ENCODE data around the gene AQR. TPM values are rescaled to one million over a fixed set of nuclear protein-coding genes. Genes with fewer than 3 reads are reported as not detected.

Gene AQR
- total and polyA plus RNA-seq, 2 of the 13 experiments (the other 11 are each of a cell fraction or from before 2014, with no cell fraction given) = 18.7 to 31.3 TPM

DNA sequence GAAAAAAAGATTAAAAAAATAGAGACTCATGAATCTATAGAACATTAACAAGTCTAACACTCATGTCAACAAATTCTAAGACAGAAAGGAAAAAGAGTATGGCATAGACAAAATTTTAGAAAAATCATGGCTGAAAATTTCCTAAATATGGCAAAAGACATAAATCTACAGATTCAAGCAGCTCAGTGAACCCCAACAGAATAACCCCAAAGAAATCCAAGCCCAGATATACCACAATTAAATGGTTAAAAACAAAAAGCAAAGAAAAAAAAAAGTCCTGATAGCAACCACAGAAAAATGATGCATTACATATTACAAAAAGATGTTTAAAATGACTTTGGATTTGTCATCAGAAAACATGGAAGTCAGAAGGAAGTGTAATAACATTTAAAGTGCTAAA lies 75.6 kb downstream of the AQR start (continued):
- TF ChIP-seq RAD21 (CRISPR knock-in tag; IDR thresholded peaks at IDR 0.05) (no peak), HOXA7 (CRISPR knock-in tag; IDR thresholded peaks at IDR 0.05) (no peak), ZNF556 (CRISPR knock-in tag; IDR thresholded peaks at IDR 0.05; ENCODE audit: borderline replicate concordance) (no peak), TEAD3 (CRISPR knock-in tag; optimal IDR thresholded peaks at IDR 0.05; ENCODE audit: borderline replicate concordance) (no peak), HNRNPUL1 (IDR thresholded peaks at IDR 0.05; ENCODE audit: low read depth, low read length) (no peak)
- TF ChIP-seq, protein P1, sequence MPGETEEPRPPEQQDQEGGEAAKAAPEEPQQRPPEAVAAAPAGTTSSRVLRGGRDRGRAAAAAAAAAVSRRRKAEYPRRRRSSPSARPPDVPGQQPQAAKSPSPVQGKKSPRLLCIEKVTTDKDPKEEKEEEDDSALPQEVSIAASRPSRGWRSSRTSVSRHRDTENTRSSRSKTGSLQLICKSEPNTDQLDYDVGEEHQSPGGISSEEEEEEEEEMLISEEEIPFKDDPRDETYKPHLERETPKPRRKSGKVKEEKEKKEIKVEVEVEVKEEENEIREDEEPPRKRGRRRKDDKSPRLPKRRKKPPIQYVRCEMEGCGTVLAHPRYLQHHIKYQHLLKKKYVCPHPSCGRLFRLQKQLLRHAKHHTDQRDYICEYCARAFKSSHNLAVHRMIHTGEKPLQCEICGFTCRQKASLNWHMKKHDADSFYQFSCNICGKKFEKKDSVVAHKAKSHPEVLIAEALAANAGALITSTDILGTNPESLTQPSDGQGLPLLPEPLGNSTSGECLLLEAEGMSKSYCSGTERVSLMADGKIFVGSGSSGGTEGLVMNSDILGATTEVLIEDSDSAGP (CRISPR knock-in tag; IDR thresholded peaks at IDR 0.05; ENCODE audit: borderline replicate concordance) = no peak

GRCh38 chr15:34892963-34893591 lies 76.5 kb downstream of the AQR start:
- no peaks in the 10 kb centered on the region for H3K27me3 ChIP-seq (ENCODE audit: control insufficient read depth in 1 of 2, insufficient read depth in 2 of 2, low read length in 2 of 2)
- no peak overlapping the region for H2AFZ ChIP-seq (ENCODE audit: low read length)
- H3K27ac ChIP-seq (ENCODE audit: extremely low read length, insufficient read depth, low read length) = no peak overlapping the region
- FAIRE-seq = no peak
- ChIA-PET POLR2A (no interaction called here), CTCF (ENCODE audit: low intra/inter-chr PET ratio, low total read pairs) (no interaction called here)
- no peaks in the 10 kb centered on the region for H4K20me1 ChIP-seq (ENCODE audit: insufficient read depth, low read length)
- no peaks in the 10 kb centered on the region for H3K79me2 ChIP-seq (ENCODE audit: insufficient read depth, low read length)
- no peak for DNase-seq (ENCODE audit: low spot score)
- no peak overlapping the region for H3K9ac ChIP-seq (ENCODE audit: insufficient read depth, low read depth, low read length)
- intact Hi-C loops (cut with micrococcal nuclease; ENCODE audit: unreplicated experiment) = no loop called here
- 99% methylated on average over 7 of the region's 7 CpGs for WGBS (ENCODE audit: low lambda C conversion rate)
- no peak overlapping the region for H3K4me2 ChIP-seq (ENCODE audit: low read depth, low read length)
- H3K4me1 ChIP-seq (ENCODE audit: insufficient read depth, low read length) = no peaks in the 10 kb centered on the region
- peaks cover 12% of the 10 kb centered on the region; the same call in 1 of the 2 replicates for H3K9me3 ChIP-seq (ENCODE audit: low read length)
- H3K4me3 ChIP-seq (replicated peaks in 1 of 3; ENCODE audit: insufficient read depth in 1 of 3, low read depth in 2 of 3, low read length in 3 of 3) = no peak overlapping the region
- no TSS peak for BruUV-seq (replicated peaks)
- peaks cover 9 to 54% of the 10 kb centered on the region in 2 experiments; a peak in 4 of 5 replicates for H3K36me3 ChIP-seq (replicated peaks in 1 of 2; ENCODE audit: control insufficient read depth in 1 of 2, insufficient read depth in 2 of 2, low read length in 2 of 2)
- in situ Hi-C loops (cut with HindIII; ENCODE audit: extremely low pct_ligation_motif_present, low pct_unique_long_range_greater_than_20kb) = no loop called here
- ATAC-seq = no peak
- no peak for TF ChIP-seq MIER3 (CRISPR knock-in tag; IDR thresholded peaks at IDR 0.05; ENCODE audit: borderline replicate concordance)
- TF ChIP-seq ATM (IDR thresholded peaks at IDR 0.05; ENCODE audit: borderline replicate concordance) = no peak
- no peak for TF ChIP-seq ZNF557 (CRISPR knock-in tag; IDR thresholded peaks at IDR 0.05)
